B cell (primary cell): ENCODE data around the gene SLC6A6. TPM values are rescaled to one million over a fixed set of nuclear protein-coding genes. Genes with fewer than 3 reads are reported as not detected.

Experiments used
- ATAC-seq: fragments of 200-7000 bp; cut with Tn5 transposase; one replicate; pipeline ENCODE4 v1.10.0; 2021; ENCODE audit warnings: low read depth, mild to moderate bottlenecking, moderate number of reproducible peaks, moderate library complexity
- CTCF ChIA-PET: fragments of 350-600 bp; sonication (Branson Sonifier 250); formaldehyde crosslinking; loops from one replicate; lab custom pipeline; 2021; ENCODE audit warnings: antibody characterized with exemption, inconsistent platforms; lab: Charles Lee
- POLR2A ChIA-PET: fragments of 350-600 bp; sonication (Branson Sonifier 250); formaldehyde crosslinking; loops from one replicate; lab custom pipeline; 2021; ENCODE audit warnings: antibody characterized with exemption; lab: Charles Lee
- DNase-seq: peaks from one replicate; pipeline ENCODE4 v3.0.0; 2013
- H2AFZ ChIP-seq: 2 replicates; pipeline ENCODE4 v1.6.1; 2012; ENCODE audit warnings: mild to moderate bottlenecking, low read depth, low read length; ENCODE audit not compliant: insufficient read depth, poor library complexity, severe bottlenecking
- H3K27ac ChIP-seq, 2 donors: 1 replicate in 1 of 2; 2 replicates in 1 of 2; pipeline ENCODE4 v1.5.1; 2012 to 2013; ENCODE audit warnings: low read length in 2 of 2, mild to moderate bottlenecking in 2 of 2, moderate library complexity in 1 of 2
- H3K27me3 ChIP-seq, 4 experiments: fragments of 200-600 bp in 1 of 4; sonication (generic) in 1 of 4; replicated peaks in 1 of 4; 1 replicate in 2 of 4; 2 replicates in 2 of 4; pipeline versions ENCODE4 v1.6.1 to v1.7.0; 2013 to 2016; ENCODE audit warnings: low read length in 3 of 4, mild to moderate bottlenecking in 2 of 4, mixed read lengths in 1 of 4, moderate library complexity in 1 of 4; ENCODE audit not compliant: insufficient read depth in 4 of 4, control insufficient read depth in 3 of 4; ENCODE audit errors: control extremely low read depth in 1 of 4
- H3K36me3 ChIP-seq, 2 experiments: replicated peaks in 1 of 2; 1 replicate in 1 of 2; 2 replicates in 1 of 2; pipeline versions ENCODE4 v1.6.1 to v1.7.1; 2013; ENCODE audit warnings: low read length in 1 of 2; ENCODE audit not compliant: insufficient read depth in 2 of 2, control insufficient read depth in 1 of 2; ENCODE audit errors: control extremely low read depth in 1 of 2, extremely low read depth in 1 of 2
- H3K4me1 ChIP-seq, 2 donors: fragments of 200-600 bp in 1 of 2; sonication (generic) in 1 of 2; 1 replicate in 1 of 2; 2 replicates in 1 of 2; pipeline versions ENCODE4 v1.5.1 to v1.6.1; 2013 to 2017; ENCODE audit warnings: low read length in 2 of 2; ENCODE audit not compliant: control insufficient read depth in 2 of 2, insufficient read depth in 2 of 2
- H3K4me2 ChIP-seq: replicated peaks from 2 replicates; pipeline ENCODE3; 2012; ENCODE audit warnings: mild to moderate bottlenecking, low read depth, low read length; ENCODE audit not compliant: poor library complexity, severe bottlenecking
- H3K4me3 ChIP-seq, 5 experiments: fragments of 200-600 bp in 1 of 5; sonication (generic) in 1 of 5; 1 replicate in 3 of 5; 2 replicates in 2 of 5; pipeline versions ENCODE4 v1.5.1 to v1.7.0; 2011 to 2016; ENCODE audit warnings: low read length in 4 of 5, mild to moderate bottlenecking in 4 of 5, low read depth in 2 of 5, control low read depth in 1 of 5, moderate library complexity in 1 of 5; ENCODE audit not compliant: insufficient read depth in 1 of 5; ENCODE audit errors: control extremely low read depth in 1 of 5, extremely low read depth in 1 of 5
- H3K79me2 ChIP-seq: fragments of 200-600 bp; sonication (generic); one replicate; pipeline ENCODE4 v1.6.0; 2016; ENCODE audit warnings: low read length; ENCODE audit not compliant: control insufficient read depth, insufficient read depth
- H3K9ac ChIP-seq: fragments of 200-600 bp; sonication (generic); 2 replicates; pipeline ENCODE4 v1.6.1; 2017; ENCODE audit warnings: mild to moderate bottlenecking, low read length, moderate library complexity
- H3K9me3 ChIP-seq, 3 donors: one replicate each; pipeline versions ENCODE4 v1.6.1 to v1.7.1; 2013; ENCODE audit warnings: low read length in 2 of 3; ENCODE audit not compliant: control insufficient read depth in 2 of 3, insufficient read depth in 1 of 3; ENCODE audit errors: control extremely low read depth in 1 of 3
- H4K20me1 ChIP-seq: 2 replicates; pipeline ENCODE4 v1.6.0; 2012; ENCODE audit warnings: mild to moderate bottlenecking, low read length; ENCODE audit not compliant: insufficient read depth, control insufficient read depth, poor library complexity, severe bottlenecking
- H3K27ac Mint-ChIP-seq: one replicate; pipeline ENCODE4 v1.8.0; 2021; ENCODE audit warnings: mixed read lengths
- H3K27me3 Mint-ChIP-seq: one replicate; pipeline ENCODE4 v1.8.0; 2021; ENCODE audit warnings: mixed read lengths
- H3K4me1 Mint-ChIP-seq: one replicate; pipeline ENCODE4 v1.8.0; 2021; ENCODE audit warnings: mixed read lengths
- H3K4me3 Mint-ChIP-seq: one replicate; pipeline ENCODE4 v1.8.0; 2021; ENCODE audit warnings: mixed read lengths
- H3K9me3 Mint-ChIP-seq: one replicate; pipeline ENCODE4 v1.8.0; 2022; ENCODE audit warnings: mixed read lengths; ENCODE audit not compliant: insufficient read depth
- EZH2 ChIP-seq: IDR thresholded peaks from 2 replicates; pipeline ENCODE4 v1.6.1; 2012; ENCODE audit warnings: borderline replicate concordance, low read depth, mild to moderate bottlenecking, moderate library complexity, low read length; ENCODE audit not compliant: insufficient read depth, poor library complexity, severe bottlenecking
- WGBS: methylation state at CpG from one replicate; pipeline ENCODE4 v1.1.5; 2013; ENCODE audit warnings: missing lambda C conversion rate; ENCODE audit not compliant: insufficient coverage; 5-methylcytosine and 5-hydroxymethylcytosine counted together
- intact Hi-C: fragments of 100-400 bp; cut with micrococcal nuclease; formaldehyde crosslinking; loops from one replicate; pipeline ENCODE4 v1.10.0; 2022
- polyA plus RNA-seq: library from polyadenylated mRNA; depleted of rRNA; stranded (reverse); fragments of >200 nt; gene quantifications from 2 replicates; pipeline ENCODE4 v1.2.3, GENCODE V29; 2012
- total RNA-seq, 2 donors: library from RNA; stranded (reverse); fragments of 120-200 nt in 1 of 2; gene quantifications; 1 replicate in 1 of 2; 2 replicates in 1 of 2; pipeline versions ENCODE4 v1.2.3 to v1.2.4, GENCODE V29; 2013 to 2022
- TF ChIP-seq, protein P1 (sequence below): fragments of 200-600 bp; IDR thresholded peaks from one replicate; pipeline ENCODE4 v1.8.0; 2022; ENCODE audit warnings: antibody characterized with exemption, mild to moderate bottlenecking

The SLC6A6 gene
- total and polyA plus RNA-seq, 2 donors (not counting 1 experiment from before 2014, with no cell fraction given), result 34.2 to 48.7 TPM

DNA sequence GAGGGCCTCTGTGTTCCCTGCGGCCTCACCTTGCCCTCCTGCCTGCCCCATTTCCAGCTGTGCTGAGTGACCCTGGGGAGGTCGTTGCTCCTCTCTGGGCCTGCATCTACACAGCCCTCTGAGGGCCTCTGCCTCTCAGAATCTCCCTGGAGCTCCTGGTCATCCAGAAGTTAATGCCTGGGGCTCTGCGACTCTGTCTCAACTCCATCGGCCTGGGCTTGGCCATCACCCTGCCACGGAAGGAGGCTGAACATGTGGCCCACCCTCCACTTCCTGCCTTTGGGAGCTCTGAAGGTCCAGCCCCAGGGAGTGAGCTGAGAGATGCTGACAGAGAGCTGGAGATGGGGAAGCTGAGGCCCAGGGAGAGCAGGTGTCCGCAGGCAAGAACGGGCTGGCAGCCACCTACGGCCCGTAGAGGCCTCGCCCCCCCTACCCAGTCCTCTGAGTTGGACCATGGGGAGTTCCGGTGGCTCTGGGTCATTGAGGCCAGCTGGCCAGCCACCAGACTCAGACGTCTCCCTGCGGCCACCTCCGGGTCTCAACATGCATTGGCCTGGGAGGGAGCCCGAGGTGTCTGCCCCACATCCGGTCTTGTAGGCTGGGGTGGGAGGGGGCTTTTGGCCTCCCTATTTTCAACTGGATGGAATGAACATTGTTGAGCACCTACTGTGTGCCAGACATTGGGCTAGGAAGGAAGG lies 103.5 kb downstream of the SLC6A6 start:
- no peak overlapping the region for H2AFZ ChIP-seq
- H3K4me1 Mint-ChIP-seq, result peaks cover 2% of the 10 kb centered on the region
- H3K4me3 Mint-ChIP-seq, result no peak overlapping the region
- peaks cover 0 to 18% (median 9%) of the 10 kb centered on the region in 3 donors for H3K9me3 ChIP-seq
- no peak overlapping the region for H3K27ac Mint-ChIP-seq
- H3K9ac ChIP-seq, result no peak overlapping the region
- no peak overlapping the region for H3K4me2 ChIP-seq
- TF ChIP-seq, protein P1, sequence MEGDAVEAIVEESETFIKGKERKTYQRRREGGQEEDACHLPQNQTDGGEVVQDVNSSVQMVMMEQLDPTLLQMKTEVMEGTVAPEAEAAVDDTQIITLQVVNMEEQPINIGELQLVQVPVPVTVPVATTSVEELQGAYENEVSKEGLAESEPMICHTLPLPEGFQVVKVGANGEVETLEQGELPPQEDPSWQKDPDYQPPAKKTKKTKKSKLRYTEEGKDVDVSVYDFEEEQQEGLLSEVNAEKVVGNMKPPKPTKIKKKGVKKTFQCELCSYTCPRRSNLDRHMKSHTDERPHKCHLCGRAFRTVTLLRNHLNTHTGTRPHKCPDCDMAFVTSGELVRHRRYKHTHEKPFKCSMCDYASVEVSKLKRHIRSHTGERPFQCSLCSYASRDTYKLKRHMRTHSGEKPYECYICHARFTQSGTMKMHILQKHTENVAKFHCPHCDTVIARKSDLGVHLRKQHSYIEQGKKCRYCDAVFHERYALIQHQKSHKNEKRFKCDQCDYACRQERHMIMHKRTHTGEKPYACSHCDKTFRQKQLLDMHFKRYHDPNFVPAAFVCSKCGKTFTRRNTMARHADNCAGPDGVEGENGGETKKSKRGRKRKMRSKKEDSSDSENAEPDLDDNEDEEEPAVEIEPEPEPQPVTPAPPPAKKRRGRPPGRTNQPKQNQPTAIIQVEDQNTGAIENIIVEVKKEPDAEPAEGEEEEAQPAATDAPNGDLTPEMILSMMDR, result no peak
- no peak for TF ChIP-seq EZH2
- no peaks in the 10 kb centered on the region for H3K79me2 ChIP-seq
- H3K27me3 Mint-ChIP-seq, result peaks cover 9% of the 10 kb centered on the region
- 82% methylated on average over 12 of the region's 16 CpGs for WGBS
- H3K9me3 Mint-ChIP-seq, result peaks cover 4% of the 10 kb centered on the region
- POLR2A ChIA-PET, result no interaction called here
- no peaks in the 10 kb centered on the region for H4K20me1 ChIP-seq
- CTCF ChIA-PET, result no interaction called here
- H3K36me3 ChIP-seq, result no peaks in the 10 kb centered on the region
- H3K4me3 ChIP-seq, result no peak overlapping the region
- DNase-seq (no peak), ATAC-seq (no peak)
- H3K27ac ChIP-seq, result no peak overlapping the region
- peaks cover 0 to 5% (median 0%) of the 10 kb centered on the region in 4 experiments for H3K27me3 ChIP-seq
- peaks cover 0 to 4% of the 10 kb centered on the region in 2 donors for H3K4me1 ChIP-seq
- intact Hi-C loops, result no loop called here

DNA sequence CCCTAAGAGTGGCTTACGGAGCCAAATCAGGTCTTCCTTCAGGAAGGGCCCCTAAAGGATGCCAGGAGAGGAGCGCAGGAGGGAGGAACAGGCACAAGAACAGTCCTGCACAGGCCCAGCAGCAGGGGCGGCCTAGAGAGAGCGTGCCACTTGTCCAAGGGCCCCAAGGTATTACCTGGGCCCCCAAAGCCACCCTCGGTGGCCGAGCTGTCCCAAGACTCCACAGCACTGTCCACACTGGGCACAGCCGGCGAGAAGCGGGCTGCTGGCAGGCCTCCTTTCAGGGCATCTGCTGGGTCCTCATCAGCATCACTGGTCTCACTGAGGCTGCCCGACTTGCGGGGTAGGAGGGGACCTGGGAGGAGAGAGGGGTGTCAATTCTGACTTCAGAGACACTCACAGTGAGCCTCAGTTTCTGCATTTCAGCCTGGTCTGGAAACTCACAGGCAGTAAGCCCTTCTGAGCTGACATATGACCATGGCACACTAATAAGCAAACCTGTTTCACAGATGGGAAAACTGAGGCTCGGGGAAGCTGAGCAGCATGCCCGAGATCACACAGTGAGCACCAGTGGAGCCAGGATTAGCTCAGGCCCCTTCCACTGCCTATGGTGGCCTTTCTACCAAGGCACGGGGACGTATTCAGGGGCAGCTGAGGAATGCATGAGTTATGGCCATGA lies 104.4 kb downstream of the SLC6A6 start:
- Histone ChIP-seq H3K27ac (no peak overlapping the region), H4K20me1 (no peaks in the 10 kb centered on the region), H3K9me3 (peaks cover 0 to 18% (median 9%) of the 10 kb centered on the region in 3 donors), H3K27me3 (peaks cover 0 to 6% (median 0%) of the 10 kb centered on the region in 4 experiments), H3K4me2 (no peak overlapping the region), H3K4me1 (peaks cover 0 to 4% of the 10 kb centered on the region in 2 donors), H3K4me3 (no peak overlapping the region), H3K9ac (no peak overlapping the region), H2AFZ (no peak overlapping the region), H3K36me3 (no peaks in the 10 kb centered on the region), H3K79me2 (no peaks in the 10 kb centered on the region)
- POLR2A ChIA-PET, result no interaction called here
- no peak overlapping the region for H3K27ac Mint-ChIP-seq
- peaks cover 9% of the 10 kb centered on the region for H3K27me3 Mint-ChIP-seq
- H3K9me3 Mint-ChIP-seq, result peaks cover 4% of the 10 kb centered on the region
- CTCF ChIA-PET, result interaction anchor here (0.8 kb wide), 1 partner anchor 414 kb away, joined by 3 read pairs; no protein-coding TSS in a partner anchor
- DNase-seq (no peak), ATAC-seq (no peak)
- H3K4me3 Mint-ChIP-seq, result no peak overlapping the region
- intact Hi-C loops, result no loop called here
- 85% methylated on average over 15 of the region's 15 CpGs for WGBS
- peaks cover 2% of the 10 kb centered on the region for H3K4me1 Mint-ChIP-seq
- TF ChIP-seq, protein P1, result no peak
- no peak for TF ChIP-seq EZH2
